ENCODE data around the gene NUDT13.

GRCh38 chr10:73060738-73061635 is 49.3 kb upstream of the NUDT13 start:
- no peak for TF ChIP-seq EZH2phosphoT487 (IDR thresholded peaks at IDR 0.05; ENCODE audit: low read length)
- TF ChIP-seq EZH2 (optimal IDR thresholded peaks at IDR 0.05; ENCODE audit: low read depth, low read length), result no peak
